NB4 (cell line): ENCODE data around the gene CTAG1B.
"Not testable (repeated sequence)": the region's sequence is repeated elsewhere in the genome, so short reads cannot be mapped to it uniquely, and the experiment has no call there.

ENCODE experiments used
- DNase-seq: peaks from one replicate; pipeline ENCODE4 v3.0.0; 2010; ENCODE audit warnings: low read depth
- H3K4me3 ChIP-seq: one replicate; pipeline ENCODE4 v1.5.1; 2011; ENCODE audit warnings: mild to moderate bottlenecking, low read depth, low read length, moderate library complexity
- MYC ChIP-seq: IDR thresholded peaks from 2 replicates; pipeline ENCODE4 v1.6.1; 2011; ENCODE audit warnings: low read depth, low read length
- POLR2A ChIP-seq: IDR thresholded peaks from 2 replicates; pipeline ENCODE4 v1.6.1; 2011; ENCODE audit warnings: mild to moderate bottlenecking; ENCODE audit not compliant: insufficient read length; ENCODE audit errors: extremely low read depth
- TF ChIP-seq, protein P1 (sequence below): IDR thresholded peaks from one replicate; pipeline ENCODE4 v1.5.1; 2012; ENCODE audit warnings: low read depth, low read length
- TF ChIP-seq, protein P2 (sequence below): IDR thresholded peaks from 2 replicates; pipeline ENCODE4 v1.6.1; 2011; ENCODE audit warnings: low read depth, low read length

Gene CTAG1B

DNA sequence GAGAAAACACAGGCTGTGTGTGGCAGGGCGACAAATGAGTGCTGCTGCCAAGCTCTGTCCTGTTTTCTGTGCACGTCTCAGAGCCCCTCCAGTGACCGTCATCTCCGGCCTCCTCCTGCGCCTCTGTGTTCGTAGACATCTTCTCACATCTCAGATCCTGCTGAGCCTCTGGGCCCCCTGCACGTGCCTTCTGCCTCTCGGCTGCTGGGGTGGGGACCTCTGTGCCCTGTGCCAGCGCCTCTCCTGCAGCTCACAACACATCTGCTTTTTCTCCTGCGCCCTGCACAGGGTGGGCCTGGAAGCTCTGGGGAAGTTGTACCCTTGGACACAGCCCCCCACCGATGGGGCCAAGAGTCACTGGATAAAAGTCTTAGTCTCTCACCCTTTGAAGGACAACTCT is 36.7 kb upstream of the CTAG1B start:
- H3K4me3 ChIP-seq, result no peak overlapping the region
- TF ChIP-seq POLR2A (no peak), MYC (no peak)
- TF ChIP-seq, protein P1, sequence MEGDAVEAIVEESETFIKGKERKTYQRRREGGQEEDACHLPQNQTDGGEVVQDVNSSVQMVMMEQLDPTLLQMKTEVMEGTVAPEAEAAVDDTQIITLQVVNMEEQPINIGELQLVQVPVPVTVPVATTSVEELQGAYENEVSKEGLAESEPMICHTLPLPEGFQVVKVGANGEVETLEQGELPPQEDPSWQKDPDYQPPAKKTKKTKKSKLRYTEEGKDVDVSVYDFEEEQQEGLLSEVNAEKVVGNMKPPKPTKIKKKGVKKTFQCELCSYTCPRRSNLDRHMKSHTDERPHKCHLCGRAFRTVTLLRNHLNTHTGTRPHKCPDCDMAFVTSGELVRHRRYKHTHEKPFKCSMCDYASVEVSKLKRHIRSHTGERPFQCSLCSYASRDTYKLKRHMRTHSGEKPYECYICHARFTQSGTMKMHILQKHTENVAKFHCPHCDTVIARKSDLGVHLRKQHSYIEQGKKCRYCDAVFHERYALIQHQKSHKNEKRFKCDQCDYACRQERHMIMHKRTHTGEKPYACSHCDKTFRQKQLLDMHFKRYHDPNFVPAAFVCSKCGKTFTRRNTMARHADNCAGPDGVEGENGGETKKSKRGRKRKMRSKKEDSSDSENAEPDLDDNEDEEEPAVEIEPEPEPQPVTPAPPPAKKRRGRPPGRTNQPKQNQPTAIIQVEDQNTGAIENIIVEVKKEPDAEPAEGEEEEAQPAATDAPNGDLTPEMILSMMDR, result no peak
- TF ChIP-seq, protein P2, sequence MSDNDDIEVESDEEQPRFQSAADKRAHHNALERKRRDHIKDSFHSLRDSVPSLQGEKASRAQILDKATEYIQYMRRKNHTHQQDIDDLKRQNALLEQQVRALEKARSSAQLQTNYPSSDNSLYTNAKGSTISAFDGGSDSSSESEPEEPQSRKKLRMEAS, result no peak
- no peak for DNase-seq

DNA sequence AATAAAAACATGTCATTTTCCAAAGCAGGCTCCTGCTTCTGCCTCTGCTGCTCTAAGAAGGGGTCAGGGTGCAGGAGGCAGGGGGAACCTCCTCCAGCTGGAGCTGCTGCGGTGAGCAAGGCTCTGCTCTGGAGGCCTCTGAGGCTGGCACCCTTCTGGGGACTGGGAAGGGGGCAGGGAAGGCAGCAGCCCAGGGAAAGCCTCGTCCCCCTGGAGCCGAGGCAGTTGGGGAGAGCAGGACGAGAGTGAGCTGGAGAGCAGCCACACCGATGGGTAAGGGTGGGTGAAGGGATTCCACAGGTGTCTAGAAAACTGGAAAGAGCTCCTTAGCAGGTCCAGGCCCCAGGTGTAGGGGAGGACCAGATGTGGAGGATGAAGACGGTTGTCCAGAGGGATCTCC is 36.3 kb upstream of the CTAG1B start:
- no peak overlapping the region for H3K4me3 ChIP-seq
- DNase-seq, result no peak
- TF ChIP-seq, protein P1, result no peak
- TF ChIP-seq POLR2A, result no peak
- TF ChIP-seq, protein P2, result no peak
- TF ChIP-seq MYC, result no peak

DNA sequence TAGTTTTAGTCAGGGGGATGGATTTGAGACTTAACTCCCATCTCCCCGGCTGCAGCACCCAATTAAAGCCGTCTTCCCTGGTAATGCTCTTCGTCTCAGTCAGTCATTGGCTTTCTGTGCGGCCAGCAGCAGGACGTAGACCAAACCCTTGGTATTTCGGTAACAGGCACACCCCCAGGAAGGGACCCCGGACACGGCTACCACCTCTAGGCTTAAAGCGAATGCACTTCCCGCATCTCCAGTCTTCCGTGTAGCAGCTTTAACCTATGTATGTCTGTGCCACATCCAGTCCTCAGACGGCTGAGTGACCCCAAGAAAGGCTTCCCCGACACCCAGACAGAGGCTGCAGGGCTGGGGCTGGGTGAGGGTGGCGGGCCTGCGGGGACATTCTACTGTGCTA is 35.8 kb upstream of the CTAG1B start:
- TF ChIP-seq MYC (no peak), POLR2A (no peak)
- TF ChIP-seq, protein P1, result no peak
- TF ChIP-seq, protein P2, result no peak
- no peak for DNase-seq
- no peak overlapping the region for H3K4me3 ChIP-seq

DNA sequence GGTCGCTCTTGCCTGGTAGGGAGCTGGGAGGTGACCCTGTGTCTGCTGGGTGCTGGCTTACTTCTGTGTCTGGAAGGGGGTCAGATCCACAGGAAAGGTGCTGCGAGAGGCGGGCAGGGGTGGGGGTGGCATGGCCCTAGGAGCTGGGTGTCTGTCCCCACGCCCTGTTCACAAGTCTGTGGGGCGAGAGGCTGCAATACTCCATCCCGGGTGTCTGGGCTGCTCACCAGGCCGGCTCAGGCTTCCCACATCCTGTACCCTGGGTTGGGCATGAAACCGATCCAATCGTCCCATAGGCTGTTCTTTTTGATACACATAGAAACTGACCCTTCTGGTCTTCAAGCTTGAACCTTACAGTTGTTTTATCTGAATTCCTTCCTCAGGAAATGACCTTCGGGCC is 35.3 kb upstream of the CTAG1B start:
- no peak for DNase-seq
- TF ChIP-seq MYC (no peak), POLR2A (no peak)
- TF ChIP-seq, protein P2, result no peak
- TF ChIP-seq, protein P1, result no peak
- H3K4me3 ChIP-seq, result no peak overlapping the region

DNA sequence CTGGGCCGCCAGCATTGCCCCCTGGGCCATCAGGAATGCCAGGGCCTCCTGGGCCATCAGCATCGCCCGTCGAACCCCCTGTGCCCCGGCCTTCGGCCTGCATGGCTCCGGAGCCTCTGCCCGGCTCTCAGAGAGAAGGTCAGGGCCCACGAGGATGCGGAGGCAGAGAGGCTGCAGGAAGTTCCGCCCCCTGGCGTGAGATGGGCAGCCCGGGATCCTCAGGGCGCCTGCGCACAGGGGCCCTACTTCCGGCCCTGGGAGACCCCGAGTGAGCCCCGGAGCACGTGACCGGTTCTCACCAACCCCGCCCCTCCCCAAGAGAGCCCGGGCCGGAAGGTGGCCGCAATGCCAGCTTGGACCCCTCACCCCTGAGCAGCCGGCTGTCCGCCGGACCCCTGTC is 34.3 kb upstream of the CTAG1B start, which contains the start of gene CTAG2:
TSS of gene CTAG2 (minus strand) at position 167 of the 400 bp plus-strand sequence. CDS start at position 103, 64 bp downstream.
- H3K4me3 ChIP-seq, DNase-seq: not testable (repeated sequence)

DNA sequence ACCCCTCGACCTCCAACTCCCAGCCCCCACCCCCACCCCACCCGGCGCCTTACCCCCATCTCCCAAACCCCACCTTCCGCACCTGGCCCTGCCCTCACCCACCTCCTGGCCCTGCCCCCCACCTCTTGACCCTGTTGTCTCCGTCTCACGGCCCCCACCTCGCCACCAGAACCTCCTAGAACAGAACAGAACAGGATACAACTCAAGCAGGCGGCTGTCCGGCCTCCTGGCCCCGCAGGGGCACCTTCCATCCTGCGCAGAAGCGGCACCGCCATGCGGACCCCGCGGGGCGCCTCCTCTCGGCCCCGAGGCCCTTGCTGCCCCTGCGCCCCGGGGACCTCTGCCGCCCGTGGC is 33.9 kb upstream of the CTAG1B start:
- TF ChIP-seq, protein P1, result no peak
- TF ChIP-seq MYC, result no peak
- TF ChIP-seq, protein P2, result no peak
- TF ChIP-seq POLR2A, result no peak
- H3K4me3 ChIP-seq, result no peak overlapping the region
- no peak for DNase-seq
